Thyroid gland (tissue), 4 donors: ENCODE data around the gene CLIP4.

Source experiments
- POLR2A ChIP-seq, 2 donors: fragments of 450-650 bp; IDR thresholded peaks; one replicate each; pipeline ENCODE4 v1.6.1; 2017; ENCODE audit warnings: antibody characterized with exemption in 2 of 2, mild to moderate bottlenecking in 2 of 2, moderate library complexity in 1 of 2
- TF ChIP-seq, protein P1 (sequence below), 6 experiments: fragments of 200-600 bp in 3 of 6; fragments of 450-650 bp in 3 of 6; sonication (generic) in 3 of 6; IDR thresholded peaks; one replicate each; pipeline ENCODE4 v1.5.1; 2016 to 2019; ENCODE audit warnings: antibody characterized with exemption in 6 of 6, mild to moderate bottlenecking in 2 of 6, inconsistent platforms in 1 of 6, moderate library complexity in 1 of 6

DNA sequence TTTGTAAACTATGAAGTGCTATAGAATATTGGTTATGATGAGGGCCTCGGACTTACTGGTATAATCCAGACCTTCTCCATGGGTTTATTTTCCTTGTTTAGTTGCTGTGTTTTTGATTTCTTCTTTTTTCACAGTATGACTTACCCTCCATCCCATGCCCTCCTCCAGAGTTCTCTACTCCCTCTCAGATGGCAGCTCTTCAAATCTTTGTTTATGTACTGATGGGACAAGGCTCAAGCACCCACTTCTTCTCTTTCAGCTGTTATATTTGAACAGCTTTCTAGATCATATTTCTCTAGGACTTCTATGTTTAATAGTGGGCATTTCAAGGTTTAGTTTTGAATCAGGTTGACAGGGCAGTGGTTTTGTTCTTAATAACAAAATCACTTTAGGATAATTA lies 43.9 kb downstream of the CLIP4 start:
- no peak for TF ChIP-seq POLR2A (IDR thresholded peaks at IDR 0.05)
- TF ChIP-seq, protein P1, sequence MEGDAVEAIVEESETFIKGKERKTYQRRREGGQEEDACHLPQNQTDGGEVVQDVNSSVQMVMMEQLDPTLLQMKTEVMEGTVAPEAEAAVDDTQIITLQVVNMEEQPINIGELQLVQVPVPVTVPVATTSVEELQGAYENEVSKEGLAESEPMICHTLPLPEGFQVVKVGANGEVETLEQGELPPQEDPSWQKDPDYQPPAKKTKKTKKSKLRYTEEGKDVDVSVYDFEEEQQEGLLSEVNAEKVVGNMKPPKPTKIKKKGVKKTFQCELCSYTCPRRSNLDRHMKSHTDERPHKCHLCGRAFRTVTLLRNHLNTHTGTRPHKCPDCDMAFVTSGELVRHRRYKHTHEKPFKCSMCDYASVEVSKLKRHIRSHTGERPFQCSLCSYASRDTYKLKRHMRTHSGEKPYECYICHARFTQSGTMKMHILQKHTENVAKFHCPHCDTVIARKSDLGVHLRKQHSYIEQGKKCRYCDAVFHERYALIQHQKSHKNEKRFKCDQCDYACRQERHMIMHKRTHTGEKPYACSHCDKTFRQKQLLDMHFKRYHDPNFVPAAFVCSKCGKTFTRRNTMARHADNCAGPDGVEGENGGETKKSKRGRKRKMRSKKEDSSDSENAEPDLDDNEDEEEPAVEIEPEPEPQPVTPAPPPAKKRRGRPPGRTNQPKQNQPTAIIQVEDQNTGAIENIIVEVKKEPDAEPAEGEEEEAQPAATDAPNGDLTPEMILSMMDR (IDR thresholded peaks at IDR 0.05) = no peak
